HG03354 (cell line): ENCODE results near the gene RASL10B.
A peak's percentile ranks its signal among the peaks of the same experiment; 100 is the strongest.

Source experiments
- ATAC-seq: cut with Tn5 transposase; IDR thresholded peaks from one replicate; pipeline ENCODE4 v1.9.1; 2021; ENCODE audit warnings: mild to moderate bottlenecking; ENCODE audit not compliant: unreplicated experiment, poor library complexity, severe bottlenecking

Gene RASL10B

DNA sequence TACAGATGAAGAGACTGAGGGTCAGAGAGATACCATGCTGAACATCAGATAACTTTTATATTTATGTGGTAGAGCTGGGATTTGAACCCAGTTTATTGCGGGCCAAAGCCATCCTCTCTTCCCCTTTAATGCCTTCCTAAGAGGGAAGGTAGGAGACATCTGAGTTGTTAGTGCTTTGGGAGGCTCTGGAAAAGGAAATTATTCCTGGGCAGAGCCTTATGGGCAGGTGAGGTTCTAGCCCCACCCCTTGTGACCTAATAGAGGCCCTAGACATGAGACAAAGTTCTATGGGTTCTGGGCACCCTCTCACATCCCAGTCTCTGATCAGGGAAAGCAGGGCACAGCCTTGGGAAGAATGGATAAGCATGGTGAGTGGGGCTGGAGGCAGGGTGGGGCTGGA lies 29.1 kb downstream of the RASL10B start, which contains the start of gene C17orf50:
Gene C17orf50, plus strand, starts transcription at position 301 of the 400 bp plus-strand sequence. Its CDS starts 55 bp downstream, at position 356.
- ATAC-seq, result no peak

DNA sequence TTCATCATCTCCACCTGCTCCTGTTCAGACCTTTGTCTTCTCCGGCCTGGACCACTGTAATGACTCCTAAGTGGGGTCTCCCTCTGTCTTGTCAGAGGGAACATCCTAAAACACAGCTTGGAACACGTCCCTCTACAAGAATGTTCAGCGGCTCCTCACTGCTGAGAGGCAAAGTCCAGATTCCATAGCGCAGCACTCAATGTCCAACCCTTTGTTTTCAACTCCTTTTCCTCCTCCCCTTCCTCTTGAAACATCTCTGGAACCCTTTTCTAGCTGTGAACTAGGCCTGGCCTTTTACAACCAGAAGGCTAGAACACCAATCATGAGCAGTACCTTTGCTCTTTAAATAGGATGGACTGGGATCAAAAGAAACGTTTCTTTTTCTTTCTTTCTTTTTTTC lies 30.2 kb downstream of the RASL10B start:
- ATAC-seq, result no peak

DNA sequence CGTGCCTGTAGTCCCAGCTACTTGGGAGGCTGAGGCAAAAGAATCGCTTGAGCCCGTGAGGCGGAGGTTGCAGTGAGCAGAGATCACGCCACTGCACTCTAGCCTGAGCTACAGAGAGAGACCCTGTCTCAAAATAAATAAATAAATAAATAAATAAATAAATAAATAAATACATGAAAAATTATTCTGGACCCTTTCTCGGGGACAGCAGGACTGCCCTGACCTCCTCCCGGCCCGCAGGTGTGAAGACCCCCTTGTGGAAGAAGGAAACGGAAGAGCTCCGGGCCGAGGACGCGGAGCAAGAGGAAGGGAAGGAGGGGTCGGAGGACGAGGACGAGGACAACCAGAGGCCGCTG lies 32.3 kb downstream of the RASL10B start:
- ATAC-seq, result no peak

DNA sequence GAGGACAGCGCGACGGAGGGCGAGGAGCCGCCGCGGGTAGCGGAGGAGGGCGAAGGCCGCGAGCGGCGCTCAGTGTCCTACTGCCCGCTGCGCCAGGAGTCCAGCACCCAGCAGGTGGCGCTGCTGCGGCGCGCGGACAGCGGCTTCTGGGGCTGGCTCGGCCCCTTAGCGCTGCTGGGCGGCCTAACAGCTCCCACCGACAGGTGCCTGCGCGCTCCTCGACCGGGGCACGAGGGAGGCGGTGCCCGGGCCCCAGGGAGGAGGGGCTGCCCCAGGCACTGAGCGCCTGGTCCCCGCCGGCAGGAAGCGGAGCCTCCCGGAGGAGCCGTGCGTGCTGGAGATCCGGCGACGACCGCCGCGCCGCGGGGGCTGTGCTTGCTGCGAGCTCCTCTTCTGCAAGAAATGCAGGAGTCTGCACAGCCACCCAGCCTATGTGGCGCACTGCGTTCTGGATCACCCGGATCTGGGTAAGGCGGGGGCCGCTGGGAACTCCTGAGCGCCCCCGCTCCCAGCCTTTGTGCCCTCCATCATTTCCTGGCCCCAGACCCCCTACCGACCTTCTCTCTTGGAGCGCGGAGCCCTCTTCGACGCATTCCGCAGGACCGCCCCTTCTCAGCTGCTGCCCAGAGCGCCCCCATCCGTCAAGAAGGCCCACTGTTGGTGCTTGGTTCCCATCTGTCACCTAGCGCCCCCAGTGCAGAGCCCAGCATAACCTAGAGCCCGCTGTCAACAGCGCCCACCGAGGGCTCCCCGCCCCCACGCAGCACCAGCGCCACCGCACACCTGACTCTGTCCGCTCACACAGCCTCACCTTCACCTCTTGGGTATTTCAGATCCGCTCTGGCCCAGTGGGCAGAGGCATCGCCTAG lies 32.9 kb downstream of the RASL10B start:
- peak; percentile 88 for ATAC-seq

DNA sequence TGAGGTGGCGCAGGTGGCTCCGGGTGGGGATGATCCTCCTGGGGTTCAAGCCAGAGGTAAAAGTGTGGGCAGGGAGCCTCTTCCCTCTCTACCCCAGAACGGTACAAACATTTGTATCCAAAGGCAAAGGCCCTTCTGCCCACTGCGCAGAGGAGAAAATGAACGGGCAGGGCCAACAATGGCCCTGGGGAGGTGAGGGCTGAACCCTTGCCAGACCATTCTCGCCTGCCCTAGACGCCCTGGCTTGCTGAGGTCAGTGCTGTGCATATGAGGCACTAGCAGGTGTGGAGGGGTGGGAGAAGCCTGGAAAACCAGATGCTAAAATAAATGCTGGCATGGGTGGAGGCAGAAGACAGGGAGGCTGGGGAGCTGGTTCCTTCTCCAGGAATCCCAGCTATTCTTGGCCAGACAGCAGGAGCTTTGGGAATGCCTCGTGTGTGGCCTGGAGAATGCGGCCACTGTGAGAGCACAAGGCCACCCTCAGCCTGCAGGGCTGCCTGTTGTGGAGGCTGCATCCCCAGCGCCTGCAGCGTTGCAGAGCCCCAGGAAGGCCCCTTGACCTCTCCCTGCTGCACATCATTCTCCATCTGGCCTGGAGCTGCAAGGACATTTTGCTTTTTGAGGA lies 33.8 kb downstream of the RASL10B start:
- ATAC-seq, result no peak

DNA sequence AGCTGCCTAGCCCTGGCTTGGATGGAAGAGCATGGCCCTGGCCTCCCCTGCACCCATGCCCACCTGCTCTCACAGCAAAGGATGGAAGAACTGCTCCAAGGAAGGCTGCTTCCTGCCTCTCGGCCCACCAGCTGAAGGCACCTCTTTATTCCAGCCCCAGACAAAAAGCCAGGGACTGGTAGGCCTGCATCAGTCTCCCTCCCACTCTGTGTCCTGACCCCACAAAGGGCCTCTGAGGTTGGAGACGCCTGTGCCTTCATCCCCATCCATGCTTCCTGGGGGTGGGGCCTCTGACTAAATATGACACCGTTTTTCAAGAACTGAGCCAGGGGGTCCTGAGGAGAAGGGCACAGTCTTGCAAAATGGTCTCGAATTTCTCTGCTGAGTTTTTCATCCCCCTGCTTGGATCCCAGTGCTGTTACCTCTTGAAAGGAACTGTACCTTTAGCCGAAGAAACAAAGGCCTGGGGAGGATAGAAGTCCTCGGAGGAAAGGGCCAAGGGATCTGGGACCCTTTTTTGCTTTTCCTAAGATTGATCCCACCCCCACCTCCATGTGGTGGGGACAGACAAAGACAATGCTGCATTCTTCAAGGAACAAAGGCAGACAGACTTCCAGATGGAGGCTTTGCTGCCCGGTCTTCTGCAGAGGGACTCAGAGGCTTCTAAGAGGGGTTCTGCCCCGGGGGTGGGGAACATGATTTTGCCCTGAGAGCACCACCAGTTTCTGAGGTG lies 34.5 kb downstream of the RASL10B start:
- no peak for ATAC-seq

DNA sequence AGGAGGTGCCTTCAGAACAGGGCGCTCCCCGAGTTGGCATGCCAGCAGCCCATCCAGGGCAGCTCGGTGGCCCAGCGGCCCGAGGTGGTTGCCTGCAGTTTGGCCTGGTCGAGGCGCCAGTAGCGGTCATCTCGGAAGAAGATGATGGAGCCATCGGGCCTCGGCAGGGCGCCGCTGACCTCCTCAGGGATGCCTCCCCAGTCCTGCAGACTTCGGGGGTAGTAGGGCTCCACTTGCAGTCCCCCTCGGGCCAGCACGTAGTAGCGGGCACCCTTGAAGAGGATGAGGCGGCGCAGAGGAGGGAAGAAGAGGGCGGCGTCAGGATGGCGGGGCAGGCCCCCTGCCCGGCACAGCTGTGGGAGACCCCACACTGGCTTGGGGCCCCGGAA lies 35.0 kb downstream of the RASL10B start:
- no peak for ATAC-seq

DNA sequence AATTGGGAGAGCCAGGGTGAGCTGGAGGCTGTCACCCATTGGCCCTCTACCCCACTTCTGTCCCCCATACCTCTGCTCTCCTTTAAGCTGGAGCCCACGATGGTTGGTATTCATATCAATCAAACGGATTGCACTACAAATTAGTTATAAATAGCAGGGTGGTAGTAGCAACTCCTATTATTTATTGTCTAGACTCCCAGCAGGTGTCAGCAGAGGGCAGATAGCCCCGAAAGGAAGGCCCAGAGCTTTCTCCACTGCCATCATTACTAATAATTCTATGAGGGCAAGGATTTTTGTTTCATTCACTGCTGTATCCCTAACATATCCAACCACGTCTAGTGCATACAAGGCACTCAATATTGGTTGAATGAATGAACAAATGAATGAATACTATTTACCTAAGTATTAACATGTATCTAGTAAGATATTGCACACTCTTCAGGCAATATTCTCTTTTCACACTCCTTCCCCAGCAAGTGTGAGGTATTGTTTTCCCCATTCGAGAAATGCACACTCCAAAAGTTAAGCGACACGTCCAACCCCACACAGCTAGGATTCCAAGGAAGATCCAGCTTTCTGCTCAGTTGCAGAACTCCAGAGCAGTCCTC lies 35.6 kb downstream of the RASL10B start:
- no peak for ATAC-seq

DNA sequence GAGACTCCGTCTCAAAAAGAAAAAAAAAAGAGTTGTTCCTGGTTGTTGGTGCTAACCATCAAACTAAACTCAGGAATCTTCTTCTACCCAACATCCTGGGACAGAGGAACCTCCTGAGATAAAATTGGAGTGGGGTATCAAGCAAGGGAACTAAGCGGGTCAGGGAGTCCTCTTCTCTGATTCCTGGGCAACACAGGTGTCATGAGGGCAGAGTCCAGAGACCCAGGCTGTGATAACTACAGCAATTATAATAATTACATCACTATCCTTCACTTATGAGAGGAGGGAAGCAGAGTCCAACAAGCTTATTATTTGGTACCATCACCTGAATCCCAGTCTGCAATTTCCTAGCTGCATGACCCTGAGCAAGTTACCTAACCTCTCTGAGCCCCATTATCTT lies 37.4 kb downstream of the RASL10B start:
- ATAC-seq, result no peak

DNA sequence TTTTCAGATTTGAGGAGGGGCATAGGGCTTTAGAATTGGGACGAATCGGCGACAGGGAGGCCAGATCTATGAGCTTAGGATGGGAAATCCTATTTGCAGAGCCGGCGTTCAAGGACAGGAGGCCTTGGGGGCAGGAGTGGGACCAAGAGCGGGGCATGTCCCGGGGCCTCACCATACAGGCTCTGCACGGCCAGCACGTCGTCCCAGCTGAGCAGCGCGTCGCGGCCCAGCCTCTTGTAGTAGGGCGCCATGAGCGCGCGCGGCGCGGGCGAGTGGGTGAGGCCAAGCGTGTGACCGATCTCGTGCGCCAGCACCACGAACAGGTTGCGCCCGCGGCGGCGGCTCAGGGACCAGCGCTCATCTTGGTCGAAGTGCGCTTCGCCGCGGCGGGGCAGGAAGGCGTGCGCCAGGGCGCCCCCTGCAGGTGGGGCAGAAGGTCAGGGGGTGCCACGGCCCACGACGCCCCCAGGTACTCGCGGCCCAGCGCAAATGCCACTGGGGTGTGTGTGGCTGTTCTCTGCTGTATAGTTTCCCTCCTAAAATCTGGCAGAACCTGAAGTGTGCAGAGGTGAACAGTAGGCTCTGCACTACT lies 38.6 kb downstream of the RASL10B start:
- no peak for ATAC-seq

DNA sequence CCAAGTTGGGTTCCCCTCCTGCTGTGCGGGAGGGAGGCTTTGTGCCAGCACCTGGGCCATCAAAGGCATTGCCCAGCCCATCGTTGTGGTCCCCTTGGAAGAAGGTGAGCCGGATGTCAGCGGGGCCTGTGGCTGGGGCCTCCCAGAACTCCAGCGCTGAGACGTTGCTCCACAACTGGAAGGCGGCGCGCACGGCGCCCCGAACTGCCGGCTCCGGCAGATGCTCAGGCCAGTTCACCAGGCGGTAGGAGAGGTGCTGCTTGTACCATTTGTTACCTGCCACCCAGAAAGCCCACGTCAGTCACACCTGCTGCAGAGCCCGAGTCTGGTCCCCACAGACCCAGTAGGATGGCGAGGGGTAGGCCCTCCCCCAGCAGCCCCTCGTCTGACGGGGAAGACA lies 41.7 kb downstream of the RASL10B start:
- ATAC-seq, result no peak

DNA sequence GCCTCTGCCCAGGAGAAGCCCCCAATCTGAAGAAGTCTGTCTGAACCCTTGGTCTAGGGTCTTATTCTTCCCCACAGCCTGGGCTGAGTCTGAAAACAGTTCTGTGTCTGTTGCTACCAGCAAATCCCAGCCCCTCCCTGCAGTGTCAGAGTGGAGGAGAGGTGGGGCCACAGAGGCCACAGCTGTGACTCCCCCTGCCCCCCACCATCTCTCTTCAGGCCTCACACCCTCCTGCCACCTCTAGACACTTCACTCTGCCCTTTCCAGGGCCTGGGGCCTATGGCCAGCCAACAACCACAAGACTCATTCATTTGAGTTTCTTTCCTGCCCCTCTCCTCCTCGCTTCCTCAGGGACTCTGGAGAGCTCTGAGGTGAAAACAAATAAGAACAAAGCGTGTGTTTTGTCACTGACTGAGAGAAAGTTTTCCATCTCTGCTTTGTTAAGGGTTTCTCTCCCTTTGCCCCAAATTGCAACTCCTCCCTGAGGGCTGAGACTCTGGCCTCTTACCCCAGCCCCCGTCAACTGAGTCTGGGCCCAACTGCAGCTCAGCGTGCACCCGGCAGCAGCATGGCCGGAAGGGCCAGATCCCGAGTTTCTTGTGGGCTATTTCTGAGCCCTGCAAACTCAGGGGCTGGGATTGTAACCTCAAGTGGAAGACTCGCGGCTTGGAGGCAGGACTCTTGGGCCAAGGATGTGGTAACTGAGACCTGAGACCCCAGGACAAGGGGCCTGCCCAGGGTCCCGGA lies 42.4 kb downstream of the RASL10B start:
- ATAC-seq, result no peak

DNA sequence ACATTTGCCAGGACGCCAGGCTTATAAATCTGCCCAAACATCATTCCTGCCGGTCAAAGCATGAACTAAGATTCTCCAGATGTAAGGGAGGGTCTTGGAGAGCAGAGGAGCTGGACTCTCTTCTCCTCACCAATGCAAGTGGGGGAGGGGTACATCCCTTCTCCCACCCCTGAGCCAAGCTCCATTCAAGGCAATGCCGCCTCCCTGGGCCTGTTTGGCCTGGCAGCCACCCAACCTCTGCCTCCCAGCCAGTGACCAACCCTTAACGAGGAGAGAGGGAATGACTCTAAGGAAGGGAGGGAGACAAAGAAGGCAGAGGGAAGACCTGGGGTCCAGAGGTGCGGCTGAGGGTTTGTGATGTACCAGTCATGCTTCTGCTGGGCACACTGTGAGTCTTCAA lies 43.1 kb downstream of the RASL10B start:
- no peak for ATAC-seq

DNA sequence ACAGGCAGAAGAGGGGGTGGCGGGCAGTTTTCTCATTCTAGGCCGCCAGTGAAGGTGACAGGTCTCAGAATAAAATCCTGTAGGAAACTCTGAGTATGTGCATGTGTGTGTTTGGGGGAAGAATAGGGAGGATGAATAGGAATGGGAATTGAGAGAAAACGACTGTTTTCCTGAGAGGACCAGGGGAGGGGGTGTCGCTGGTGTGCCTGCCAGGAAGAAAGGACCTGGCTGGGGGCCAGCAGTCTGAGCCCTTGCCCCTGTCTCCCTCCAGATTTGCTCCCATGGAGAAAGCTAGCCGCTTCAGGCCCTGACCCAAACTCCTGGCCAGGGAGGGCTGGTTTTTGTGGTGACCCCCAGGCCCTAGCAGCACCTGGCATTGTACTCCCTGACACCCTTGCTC lies 43.6 kb downstream of the RASL10B start:
- no peak for ATAC-seq

DNA sequence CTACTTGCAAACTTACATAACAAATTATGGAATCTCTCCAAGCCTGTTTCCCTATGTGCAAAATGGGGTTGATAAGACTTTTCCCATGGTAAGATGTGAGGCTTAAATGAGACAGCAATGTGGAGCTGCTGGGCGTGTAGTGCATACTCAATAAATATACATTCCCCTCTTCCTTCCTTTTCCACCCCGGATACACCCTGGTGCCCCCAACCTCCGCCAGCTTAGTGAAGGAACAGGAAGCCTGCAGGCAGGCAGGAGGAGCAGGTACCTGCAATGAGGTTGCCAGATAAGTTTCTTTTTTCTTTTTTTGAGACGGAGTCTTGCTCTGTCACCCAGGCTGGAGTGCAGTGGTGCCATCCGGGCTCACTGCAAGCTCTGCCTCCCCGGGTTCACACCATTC lies 44.1 kb downstream of the RASL10B start:
- ATAC-seq, result no peak

DNA sequence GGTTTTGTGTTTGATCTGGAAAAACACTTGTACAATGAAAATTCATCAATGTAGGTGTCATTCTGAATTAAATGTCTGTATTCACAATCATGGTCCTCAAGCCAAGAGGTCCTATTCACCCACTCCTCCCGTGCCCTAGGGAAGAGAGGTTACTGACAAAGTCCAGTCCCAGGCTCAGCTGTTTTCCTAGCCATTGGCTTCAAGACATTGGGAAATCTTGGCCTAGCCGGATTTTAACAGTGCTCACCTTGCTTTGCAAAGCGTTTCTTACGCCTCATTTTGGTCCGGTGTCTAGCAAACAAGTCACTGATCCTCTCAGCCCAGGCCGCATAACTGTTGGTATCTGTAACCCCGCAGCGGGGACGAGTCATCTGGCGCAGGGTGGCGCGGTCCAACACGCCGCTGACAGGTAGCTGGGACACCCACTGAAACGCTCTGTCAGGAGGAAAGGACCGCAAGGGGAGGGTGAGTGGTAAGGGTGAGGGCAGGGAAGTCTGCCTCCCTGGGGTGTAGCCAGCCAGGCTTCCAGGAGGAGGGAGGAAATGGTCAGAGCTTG lies 47.3 kb downstream of the RASL10B start:
- no peak for ATAC-seq

DNA sequence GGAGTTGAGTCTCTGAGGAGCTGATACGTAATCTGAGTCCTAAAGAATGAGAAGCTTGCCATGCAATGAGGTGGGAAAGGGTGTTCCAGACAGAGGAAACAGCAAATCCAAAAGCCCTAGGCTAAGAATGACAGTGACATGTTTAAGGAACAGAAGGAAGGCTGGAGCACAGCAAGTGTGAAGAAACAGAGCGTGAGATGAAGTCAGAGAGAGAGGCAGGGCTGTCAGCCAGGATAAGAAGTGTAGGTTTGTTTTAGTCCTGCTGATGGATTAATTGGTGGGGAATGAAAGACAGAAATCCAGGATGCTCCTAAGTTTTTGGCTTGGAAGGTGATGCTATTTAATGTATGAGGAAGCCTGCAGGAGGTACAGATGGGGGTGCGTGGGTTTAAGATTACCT lies 49.5 kb downstream of the RASL10B start:
- no peak for ATAC-seq

DNA sequence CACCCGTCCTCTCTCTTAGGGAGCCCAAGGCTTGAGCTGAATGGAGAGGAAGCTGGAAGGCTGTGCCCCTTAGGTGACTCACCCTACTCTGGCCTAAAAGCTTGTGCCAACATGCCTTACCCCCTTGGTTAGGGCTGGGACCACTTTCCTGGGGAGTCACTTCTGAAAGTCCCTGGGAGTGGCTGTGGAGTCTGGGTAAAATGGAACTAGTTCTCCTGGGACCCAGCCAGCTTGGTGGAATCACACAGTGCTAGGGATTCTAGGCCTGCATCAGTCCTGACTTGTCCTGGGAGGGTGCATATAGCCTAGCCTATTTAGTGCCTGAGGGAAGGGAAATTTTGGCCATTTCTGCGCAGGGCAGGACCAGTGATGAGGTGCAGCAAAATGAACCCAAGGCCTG lies 53.5 kb downstream of the RASL10B start:
- ATAC-seq, result no peak

DNA sequence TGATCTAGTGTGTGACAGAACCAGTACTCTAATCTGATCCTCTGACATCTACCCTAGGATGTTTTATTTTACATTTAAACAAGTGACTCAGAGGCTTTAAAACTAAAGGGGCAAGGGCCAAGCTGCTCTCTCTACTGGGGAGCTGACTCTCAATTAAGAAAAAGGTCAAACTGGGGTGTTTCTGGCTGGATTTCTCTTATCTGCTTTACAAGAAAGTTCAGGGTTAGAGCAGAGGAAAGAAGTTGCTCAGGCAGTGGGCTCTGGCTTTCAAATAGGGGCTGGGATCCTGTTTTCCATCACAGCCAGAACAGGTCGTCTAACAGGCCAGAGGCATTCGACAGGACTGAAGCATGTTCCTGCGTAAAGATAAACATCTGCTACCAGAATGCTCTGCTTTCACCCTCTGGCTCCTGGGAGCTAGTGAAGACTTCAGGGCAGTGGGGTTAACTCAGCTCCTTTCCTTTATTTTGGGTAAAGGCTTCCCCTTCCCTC lies 55.5 kb downstream of the RASL10B start:
- ATAC-seq, result no peak
